Stimulated activated CD4-positive, alpha-beta T cell treated with anti-CD3 and anti-CD28 coated beads, TNF-alpha, amount 100 ng/mL, for 4 hours (primary cell): ENCODE measurements around the gene IL1A.

Experiments used
- DNase-seq, 3 experiments: peaks; one replicate each; pipeline ENCODE4 v3.0.0-alpha.2; 2020; ENCODE audit warnings: low read depth in 3 of 3

IL1A gene

GRCh38 chr2:112726487-112727190, 57.7 kb downstream of the IL1A start:
- peak; percentile 71 to 77 (median 72) for DNase-seq

GRCh38 chr2:112725545-112726457, 58.5 kb downstream of the IL1A start:
- DNase-seq = no peak

- DNase-seq = no peak
Measured at GRCh38 chr2:112724591-112725525, 59.4 kb downstream of the IL1A start.

GRCh38 chr2:112723995-112724394, 60.3 kb downstream of the IL1A start:
- no peak for DNase-seq
